Endothelial cell of umbilical vein (primary cell): ENCODE results near the gene OPRM1. TPM values are rescaled to one million over a fixed set of nuclear protein-coding genes. Genes with fewer than 3 reads are reported as not detected.

Source experiments
- BruUV-seq: library from RNA; stranded (reverse); fragments of 400-500 nt; replicated peaks from 2 replicates; lab custom pipeline; 2021; lab: Mats Ljungman, UMichigan
- CTCF ChIA-PET: fragments of 300-600, 350-600 bp; sonication (Branson Sonifier 250); formaldehyde crosslinking; loops from one replicate; lab custom pipeline; 2021; ENCODE audit warnings: antibody characterized with exemption, inconsistent platforms; lab: Charles Lee
- POLR2A ChIA-PET: fragments of 300-600, 350-600 bp; sonication (Branson Sonifier 250); formaldehyde crosslinking; loops from one replicate; lab custom pipeline; 2021; ENCODE audit warnings: antibody characterized with exemption, inconsistent platforms; lab: Charles Lee
- DNase-seq: peaks from one replicate; pipeline ENCODE4 v3.0.0-alpha.2; 2011; ENCODE audit warnings: low read depth, low spot score
- FAIRE-seq: peaks from 2 replicates; lab custom pipeline; 2011; peaks lifted over from hg19 to GRCh38; lab: Jason Lieb, UNC
- H2AFZ ChIP-seq: 2 replicates; pipeline ENCODE4 v1.6.0; 2012; ENCODE audit warnings: low read depth, low read length, control low read depth, inconsistent platforms
- H3K27ac ChIP-seq: 2 replicates; pipeline ENCODE4 v1.5.1; 2011; ENCODE audit warnings: low read depth, mild to moderate bottlenecking, control low read depth, low read length, moderate library complexity; ENCODE audit not compliant: insufficient read depth
- H3K27me3 ChIP-seq, 2 experiments: 2 replicates each; pipeline versions ENCODE4 v1.6.0 to v1.6.1; 2011; ENCODE audit warnings: low read length in 2 of 2, mixed read lengths in 1 of 2; ENCODE audit not compliant: control insufficient read depth in 2 of 2, insufficient read depth in 2 of 2
- H3K36me3 ChIP-seq, 2 experiments: 2 replicates in 1 of 2; 3 replicates in 1 of 2; pipeline ENCODE4 v1.5.1; 2011; ENCODE audit warnings: low read length in 2 of 2, mild to moderate bottlenecking in 1 of 2, moderate library complexity in 1 of 2; ENCODE audit not compliant: control insufficient read depth in 2 of 2, insufficient read depth in 2 of 2; ENCODE audit errors: extremely low read depth in 1 of 2
- H3K4me1 ChIP-seq: 3 replicates; pipeline ENCODE4 v1.5.1; 2011; ENCODE audit warnings: mild to moderate bottlenecking, low read length; ENCODE audit not compliant: control insufficient read depth, insufficient read depth; ENCODE audit errors: extremely low read depth
- H3K4me2 ChIP-seq: 2 replicates; pipeline ENCODE4 v1.6.1; 2011; ENCODE audit warnings: low read length, control low read depth, mixed read lengths; ENCODE audit not compliant: insufficient read depth
- H3K4me3 ChIP-seq, 3 experiments: fragments of 200-600 bp in 1 of 3; sonication (generic), shearing (Covaris generic) in 1 of 3; replicated peaks in 1 of 3; 2 replicates each; pipeline ENCODE4 v1.5.1; 2011 to 2016; ENCODE audit warnings: control low read depth in 3 of 3, low read length in 3 of 3, mild to moderate bottlenecking in 2 of 3, inconsistent platforms in 1 of 3, low read depth in 1 of 3, moderate library complexity in 1 of 3; ENCODE audit not compliant: insufficient read depth in 1 of 3
- H3K79me2 ChIP-seq: 2 replicates; pipeline ENCODE4 v1.6.0; 2012; ENCODE audit warnings: low read length, inconsistent platforms; ENCODE audit not compliant: control insufficient read depth, insufficient read depth
- H3K9ac ChIP-seq: replicated peaks from 2 replicates; pipeline ENCODE3; 2011; ENCODE audit warnings: low read length, control low read depth; ENCODE audit not compliant: insufficient read depth; ENCODE audit errors: extremely low read depth
- H3K9me1 ChIP-seq: replicated peaks from 3 replicates; pipeline ENCODE4 v1.6.0; 2011; ENCODE audit warnings: mild to moderate bottlenecking, low read length; ENCODE audit not compliant: control insufficient read depth, insufficient read depth; ENCODE audit errors: extremely low read depth
- H3K9me3 ChIP-seq: replicated peaks from 2 replicates; pipeline ENCODE4 v1.5.1; 2012; ENCODE audit warnings: low read length, inconsistent platforms; ENCODE audit not compliant: control insufficient read depth, insufficient read depth
- H4K20me1 ChIP-seq: replicated peaks from 2 replicates; pipeline ENCODE3; 2011; ENCODE audit warnings: mild to moderate bottlenecking, low read length; ENCODE audit not compliant: control insufficient read depth, insufficient read depth; ENCODE audit errors: extremely low read depth
- EZH2 ChIP-seq: IDR thresholded peaks from 2 replicates; pipeline ENCODE4 v1.6.1; 2012; ENCODE audit warnings: borderline replicate concordance, low read depth, mild to moderate bottlenecking, moderate library complexity, low read length, inconsistent platforms; ENCODE audit not compliant: severe bottlenecking
- FOS ChIP-seq: IDR thresholded peaks from 2 replicates; pipeline ENCODE4 v1.6.1; 2011; ENCODE audit warnings: mild to moderate bottlenecking, low read length, moderate library complexity, borderline replicate concordance; ENCODE audit not compliant: insufficient read depth
- GATA2 ChIP-seq: IDR thresholded peaks from 2 replicates; pipeline ENCODE4 v1.7.0; 2011; ENCODE audit warnings: low read depth, mild to moderate bottlenecking, moderate library complexity, mixed read lengths, low read length; ENCODE audit not compliant: insufficient read length, insufficient read depth
- JUN ChIP-seq: IDR thresholded peaks from 2 replicates; pipeline ENCODE4 v1.6.1; 2011; ENCODE audit warnings: borderline replicate concordance, low read depth; ENCODE audit not compliant: insufficient read length, insufficient read depth
- MYC ChIP-seq: IDR thresholded peaks from one replicate; pipeline ENCODE4 v1.6.1; 2011; ENCODE audit warnings: mild to moderate bottlenecking, low read depth, low read length
- POLR2A ChIP-seq: IDR thresholded peaks from 2 replicates; pipeline ENCODE4 v1.6.1; 2012; ENCODE audit warnings: low read depth, mild to moderate bottlenecking, control low read depth, low read length
- POLR2AphosphoS5 ChIP-seq: IDR thresholded peaks from 2 replicates; pipeline ENCODE4 v1.6.1; 2012; ENCODE audit warnings: low read depth, mild to moderate bottlenecking, control low read depth, low read length, moderate library complexity; ENCODE audit not compliant: insufficient read depth
- dilution Hi-C: fragments of 300-500 bp; cut with MboI; formaldehyde crosslinking; loops from one replicate; pipeline ENCODE4 v1.15.0; 2019; ENCODE audit warnings: low sequenced_read_pairs; ENCODE audit not compliant: extremely low pct_ligation_motif_present
- intact Hi-C: fragments of 100-400 bp; cut with micrococcal nuclease; formaldehyde crosslinking; loops from one replicate; pipeline ENCODE4 v1.10.0; 2022
- polyA plus RNA-seq, 4 experiments: library from polyadenylated mRNA; depleted of rRNA in 3 of 4; stranded (reverse) in 3 of 4; unstranded in 1 of 4; fragments of >200 nt; gene quantifications; 2 replicates each; pipeline versions ENCODE4 v1.2.1 to v1.2.3, GENCODE V29; 2011 to 2012; ENCODE audit warnings: missing spikeins in 1 of 4
- total RNA-seq: library from RNA; stranded (reverse); gene quantifications from 2 replicates; pipeline ENCODE4 v1.2.3, GENCODE V29; 2021
- TF ChIP-seq, protein P1 (sequence below): IDR thresholded peaks from 2 replicates; pipeline ENCODE4 v1.6.1; 2011; ENCODE audit not compliant: insufficient read depth, insufficient read length
- TF ChIP-seq, protein P2 (sequence below), 2 donors: IDR thresholded peaks; 1 replicate in 1 of 2; 2 replicates in 1 of 2; pipeline ENCODE4 v1.5.1; 2011; ENCODE audit warnings: low read length in 2 of 2, mild to moderate bottlenecking in 2 of 2, moderate library complexity in 2 of 2, control low read depth in 1 of 2, inconsistent platforms in 1 of 2, low read depth in 1 of 2; ENCODE audit not compliant: insufficient read depth in 1 of 2; ENCODE audit errors: extremely low read depth in 1 of 2

Gene OPRM1
- total and polyA plus RNA-seq, 2 donors (not counting 3 experiments of a cell fraction or from before 2014, with no cell fraction given): not detected

DNA sequence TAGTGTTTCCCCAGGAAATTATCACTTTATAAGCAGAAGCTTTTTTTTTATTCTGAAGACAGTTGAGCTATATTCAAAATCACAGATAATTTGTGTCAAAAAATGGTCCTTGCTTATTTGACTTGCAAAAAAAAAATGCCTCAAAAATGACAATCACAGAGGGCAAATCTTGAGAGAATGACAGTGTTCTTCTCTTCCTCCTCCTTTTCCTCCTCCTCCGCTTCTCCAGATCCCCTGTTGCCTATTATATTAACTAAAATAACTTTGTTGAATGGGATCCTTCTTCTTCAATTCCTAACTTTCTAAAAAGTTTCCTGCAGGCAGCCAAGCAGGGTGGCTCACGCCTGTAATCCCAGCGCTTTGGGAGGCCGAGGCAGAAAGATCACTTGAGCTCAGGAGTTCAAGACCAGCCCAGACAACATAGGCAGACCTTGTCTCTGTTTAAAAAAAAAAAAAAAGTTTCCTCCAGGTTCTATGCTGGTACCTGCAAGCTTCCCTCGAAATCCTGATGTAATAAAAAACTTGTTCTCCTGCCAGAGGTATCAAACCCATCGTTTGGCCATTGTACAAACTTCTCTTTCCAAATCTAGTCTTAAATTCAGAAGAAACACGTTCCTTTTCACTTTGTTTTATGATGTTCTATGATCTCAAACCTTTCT lies 189.0 kb downstream of the OPRM1 start:
- no TSS peak for BruUV-seq
- Histone ChIP-seq H3K4me2 (no peak overlapping the region), H3K36me3 (no peaks in the 10 kb centered on the region), H3K9ac (no peak overlapping the region), H3K4me3 (no peak overlapping the region), H3K27ac (no peak overlapping the region), H3K4me1 (no peaks in the 10 kb centered on the region), H3K79me2 (no peaks in the 10 kb centered on the region), H4K20me1 (no peaks in the 10 kb centered on the region), H2AFZ (no peak overlapping the region), H3K9me3 (no peaks in the 10 kb centered on the region), H3K27me3 (peaks cover 0 to 3% of the 10 kb centered on the region in 2 experiments), H3K9me1 (no peaks in the 10 kb centered on the region)
- DNase-seq (no peak), FAIRE-seq (no peak)
- CTCF ChIA-PET: no interaction called here
- dilution Hi-C loops (no loop called here), intact Hi-C loops (no loop called here)
- TF ChIP-seq, protein P1, sequence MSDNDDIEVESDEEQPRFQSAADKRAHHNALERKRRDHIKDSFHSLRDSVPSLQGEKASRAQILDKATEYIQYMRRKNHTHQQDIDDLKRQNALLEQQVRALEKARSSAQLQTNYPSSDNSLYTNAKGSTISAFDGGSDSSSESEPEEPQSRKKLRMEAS: no peak
- TF ChIP-seq JUN: no peak
- no peak for TF ChIP-seq EZH2
- TF ChIP-seq, protein P2, sequence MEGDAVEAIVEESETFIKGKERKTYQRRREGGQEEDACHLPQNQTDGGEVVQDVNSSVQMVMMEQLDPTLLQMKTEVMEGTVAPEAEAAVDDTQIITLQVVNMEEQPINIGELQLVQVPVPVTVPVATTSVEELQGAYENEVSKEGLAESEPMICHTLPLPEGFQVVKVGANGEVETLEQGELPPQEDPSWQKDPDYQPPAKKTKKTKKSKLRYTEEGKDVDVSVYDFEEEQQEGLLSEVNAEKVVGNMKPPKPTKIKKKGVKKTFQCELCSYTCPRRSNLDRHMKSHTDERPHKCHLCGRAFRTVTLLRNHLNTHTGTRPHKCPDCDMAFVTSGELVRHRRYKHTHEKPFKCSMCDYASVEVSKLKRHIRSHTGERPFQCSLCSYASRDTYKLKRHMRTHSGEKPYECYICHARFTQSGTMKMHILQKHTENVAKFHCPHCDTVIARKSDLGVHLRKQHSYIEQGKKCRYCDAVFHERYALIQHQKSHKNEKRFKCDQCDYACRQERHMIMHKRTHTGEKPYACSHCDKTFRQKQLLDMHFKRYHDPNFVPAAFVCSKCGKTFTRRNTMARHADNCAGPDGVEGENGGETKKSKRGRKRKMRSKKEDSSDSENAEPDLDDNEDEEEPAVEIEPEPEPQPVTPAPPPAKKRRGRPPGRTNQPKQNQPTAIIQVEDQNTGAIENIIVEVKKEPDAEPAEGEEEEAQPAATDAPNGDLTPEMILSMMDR (IDR thresholded peaks at IDR 0.05; ENCODE audit: extremely low read depth in 1 of 2, insufficient read depth in 1 of 2, low read depth in 1 of 2, low read length in 2 of 2): no peak
- no peak for TF ChIP-seq GATA2
- TF ChIP-seq MYC: no peak
- no peak for TF ChIP-seq FOS
- no peak for TF ChIP-seq POLR2A
- TF ChIP-seq POLR2AphosphoS5: no peak
- POLR2A ChIA-PET: no interaction called here
